A549 treated with CORT108297 at 1 μM for 4 hours (cell line): ENCODE measurements around the gene LUM. TPM values are rescaled to one million over a fixed set of nuclear protein-coding genes. Genes with fewer than 3 reads are reported as not detected.

Experiments used
- total RNA-seq: library from RNA; stranded (reverse); fragments of 200-300 nt; extraction: Qiagen RNA extraction; gene quantifications from 5 replicates; pipeline ENCODE4 v1.2.3, GENCODE V29; 2022

Gene LUM
- 0.07 to 0.50 TPM (median 0.40 TPM) in 4 of 5 replicates, not detected in the other for total RNA-seq

GRCh38 chr12:91111366-91112325 lies at the start of gene LUM:
TSS of gene LUM (minus strand) at chr12:91111494. CDS start at chr12:91108979, 2,515 bp downstream.

GRCh38 chr12:91057368-91058165 lies 53.7 kb downstream of the LUM start, which contains the start of gene KERA:
TSS of gene KERA (minus strand) at chr12:91058024. CDS start at chr12:91056281, 1,743 bp downstream.

Other genes starting within 250 kb of the LUM start
- not detected in 5 replicates for gene CCER1, start 156.3 kb downstream of the LUM start, total RNA-seq
- gene EPYC, start 106.5 kb downstream of the LUM start, total RNA-seq, result not detected in 5 replicates
- not detected in 5 replicates for gene KERA, start 53.5 kb downstream of the LUM start, total RNA-seq
- not detected in 5 replicates for gene DCN, start 71.3 kb upstream of the LUM start, total RNA-seq